CD4-positive, alpha-beta T cell (primary cell): ENCODE results near the gene PAGR1. TPM values are rescaled to one million over a fixed set of nuclear protein-coding genes. Genes with fewer than 3 reads are reported as not detected.
"Not testable (repeated sequence)": the region's sequence is repeated elsewhere in the genome, so short reads cannot be mapped to it uniquely, and the experiment has no call there.

ENCODE experiments used
- ATAC-seq: fragments of 200-7000 bp; cut with Tn5 transposase; one replicate; pipeline ENCODE4 v1.10.0; 2022; ENCODE audit warnings: mild to moderate bottlenecking; ENCODE audit not compliant: poor library complexity
- CTCF ChIA-PET: fragments of 350-600 bp; sonication (Branson Sonifier 250); formaldehyde crosslinking; loops from one replicate; lab custom pipeline; 2021; ENCODE audit warnings: antibody characterized with exemption, inconsistent platforms; lab: Charles Lee
- POLR2A ChIA-PET: fragments of 350-600 bp; sonication (Branson Sonifier 250); formaldehyde crosslinking; loops from one replicate; lab custom pipeline; 2021; ENCODE audit warnings: antibody characterized with exemption, inconsistent platforms; lab: Charles Lee
- DNase-seq, 14 experiments: peaks; one replicate each; pipeline ENCODE4 v3.0.0-alpha.2; 2013 to 2020; ENCODE audit warnings: mixed read lengths in 2 of 14
- H3K27ac ChIP-seq, 2 donors: one replicate each; pipeline versions ENCODE4 v1.5.1 to v1.7.0; 2013; ENCODE audit warnings: low read length in 2 of 2, low read depth in 1 of 2, mild to moderate bottlenecking in 1 of 2
- H3K27me3 ChIP-seq, 2 experiments: 1 replicate in 1 of 2; 2 replicates in 1 of 2; pipeline versions ENCODE4 v1.6.1 to v1.7.0; 2013; ENCODE audit warnings: low read length in 2 of 2, control low read depth in 1 of 2, mild to moderate bottlenecking in 1 of 2, moderate library complexity in 1 of 2; ENCODE audit not compliant: insufficient read depth in 2 of 2, control insufficient read depth in 1 of 2
- H3K36me3 ChIP-seq: one replicate; pipeline ENCODE4 v1.6.1; 2013; ENCODE audit warnings: low read length, control low read depth; ENCODE audit not compliant: insufficient read depth
- H3K4me1 ChIP-seq: one replicate; pipeline ENCODE4 v1.6.1; 2013; ENCODE audit warnings: low read length, control low read depth; ENCODE audit not compliant: insufficient read depth
- H3K4me3 ChIP-seq: one replicate; pipeline ENCODE4 v1.5.1; 2013; ENCODE audit warnings: mild to moderate bottlenecking, low read length, moderate library complexity
- H3K9me3 ChIP-seq, 2 experiments: 1 replicate in 1 of 2; 2 replicates in 1 of 2; pipeline versions ENCODE4 v1.6.1 to v1.7.0; 2013; ENCODE audit warnings: low read length in 2 of 2, mild to moderate bottlenecking in 2 of 2, control low read depth in 1 of 2, moderate library complexity in 1 of 2; ENCODE audit not compliant: control insufficient read depth in 1 of 2, insufficient read depth in 1 of 2
- H3K27ac Mint-ChIP-seq: one replicate; pipeline ENCODE4 v1.8.0; 2020; ENCODE audit warnings: mixed read lengths
- H3K27me3 Mint-ChIP-seq: one replicate; pipeline ENCODE4 v1.8.0; 2021; ENCODE audit warnings: mixed read lengths
- H3K36me3 Mint-ChIP-seq: one replicate; pipeline ENCODE4 v1.8.0; 2021; ENCODE audit warnings: low read depth, mixed read lengths
- H3K4me1 Mint-ChIP-seq: one replicate; pipeline ENCODE4 v1.8.0; 2021; ENCODE audit warnings: low read depth, mixed read lengths
- H3K4me3 Mint-ChIP-seq: one replicate; pipeline ENCODE4 v1.8.0; 2020; ENCODE audit warnings: mild to moderate bottlenecking, mixed read lengths
- H3K9me3 Mint-ChIP-seq: one replicate; pipeline ENCODE4 v1.8.0; 2020; ENCODE audit warnings: mixed read lengths
- intact Hi-C, 2 experiments: fragments of 100-400 bp; cut with DNase I in 1 of 2; cut with micrococcal nuclease in 1 of 2; formaldehyde crosslinking; loops; one replicate each; pipeline versions ENCODE4 v1.15.1 to v1.9.0; 2023 to 2025; cut with DNase I, micrococcal nuclease
- total RNA-seq, 174 experiments: library from RNA in 2 of 174; stranded (reverse) in 2 of 174; gene quantifications; one replicate each; pipeline ENCODE4 v1.2.3 and lab custom pipeline; 2021 to 2026
- TF ChIP-seq, protein P1 (sequence below): fragments of 200-600 bp; IDR thresholded peaks from one replicate; pipeline ENCODE4 v1.8.0; 2022; ENCODE audit warnings: antibody characterized with exemption, mild to moderate bottlenecking

Gene PAGR1
- total RNA-seq, 2 experiments from 2014 or later: 20.3 TPM

DNA sequence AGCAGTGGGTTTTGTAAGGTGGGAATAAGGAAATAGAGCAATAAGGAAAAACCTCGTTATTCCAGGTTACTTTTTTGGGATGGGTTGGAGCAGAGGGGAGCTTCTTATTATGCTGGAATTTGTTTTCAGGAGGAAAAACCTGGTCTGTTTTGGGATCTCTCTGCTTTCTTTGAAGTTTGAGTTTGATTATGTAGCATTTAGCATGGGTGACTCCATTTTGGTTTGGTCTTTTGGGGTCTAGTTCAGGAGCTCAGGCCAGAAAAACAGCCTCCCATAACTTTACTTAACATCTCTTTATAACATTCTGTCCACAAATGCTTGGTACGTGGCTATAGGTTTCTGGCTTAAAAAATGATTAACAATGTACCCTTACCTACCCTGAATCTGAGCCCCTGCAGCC lies 46.4 kb upstream of the PAGR1 start:
- TF ChIP-seq, protein P1, sequence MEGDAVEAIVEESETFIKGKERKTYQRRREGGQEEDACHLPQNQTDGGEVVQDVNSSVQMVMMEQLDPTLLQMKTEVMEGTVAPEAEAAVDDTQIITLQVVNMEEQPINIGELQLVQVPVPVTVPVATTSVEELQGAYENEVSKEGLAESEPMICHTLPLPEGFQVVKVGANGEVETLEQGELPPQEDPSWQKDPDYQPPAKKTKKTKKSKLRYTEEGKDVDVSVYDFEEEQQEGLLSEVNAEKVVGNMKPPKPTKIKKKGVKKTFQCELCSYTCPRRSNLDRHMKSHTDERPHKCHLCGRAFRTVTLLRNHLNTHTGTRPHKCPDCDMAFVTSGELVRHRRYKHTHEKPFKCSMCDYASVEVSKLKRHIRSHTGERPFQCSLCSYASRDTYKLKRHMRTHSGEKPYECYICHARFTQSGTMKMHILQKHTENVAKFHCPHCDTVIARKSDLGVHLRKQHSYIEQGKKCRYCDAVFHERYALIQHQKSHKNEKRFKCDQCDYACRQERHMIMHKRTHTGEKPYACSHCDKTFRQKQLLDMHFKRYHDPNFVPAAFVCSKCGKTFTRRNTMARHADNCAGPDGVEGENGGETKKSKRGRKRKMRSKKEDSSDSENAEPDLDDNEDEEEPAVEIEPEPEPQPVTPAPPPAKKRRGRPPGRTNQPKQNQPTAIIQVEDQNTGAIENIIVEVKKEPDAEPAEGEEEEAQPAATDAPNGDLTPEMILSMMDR: no peak
- H3K4me3 Mint-ChIP-seq: no peak overlapping the region
- no peak overlapping the region for H3K4me3 ChIP-seq
- no peaks in the 10 kb centered on the region for H3K27me3 ChIP-seq
- no peaks in the 10 kb centered on the region for H3K9me3 Mint-ChIP-seq
- H3K27ac Mint-ChIP-seq: no peak overlapping the region
- ATAC-seq (no peak), DNase-seq (no peak)
- H3K9me3 ChIP-seq: no peaks in the 10 kb centered on the region
- ChIA-PET POLR2A (interaction anchor here (1.2 to 1.4 kb wide), 2 partner anchors 14 to 21 kb away, joined by 3 to 4 read pairs; no protein-coding TSS in a partner anchor), CTCF (interaction anchor here (1.9 to 2.1 kb wide), 2 partner anchors 16 to 21 kb away, joined by 6 read pairs; partner anchors contain the start of gene KIF22)
- no peaks in the 10 kb centered on the region for H3K4me1 ChIP-seq
- H3K36me3 Mint-ChIP-seq: no peaks in the 10 kb centered on the region
- intact Hi-C loops: no loop called here
- no peaks in the 10 kb centered on the region for H3K36me3 ChIP-seq
- H3K4me1 Mint-ChIP-seq: peaks cover 8% of the 10 kb centered on the region
- H3K27ac ChIP-seq: no peak overlapping the region
- H3K27me3 Mint-ChIP-seq: no peaks in the 10 kb centered on the region

DNA sequence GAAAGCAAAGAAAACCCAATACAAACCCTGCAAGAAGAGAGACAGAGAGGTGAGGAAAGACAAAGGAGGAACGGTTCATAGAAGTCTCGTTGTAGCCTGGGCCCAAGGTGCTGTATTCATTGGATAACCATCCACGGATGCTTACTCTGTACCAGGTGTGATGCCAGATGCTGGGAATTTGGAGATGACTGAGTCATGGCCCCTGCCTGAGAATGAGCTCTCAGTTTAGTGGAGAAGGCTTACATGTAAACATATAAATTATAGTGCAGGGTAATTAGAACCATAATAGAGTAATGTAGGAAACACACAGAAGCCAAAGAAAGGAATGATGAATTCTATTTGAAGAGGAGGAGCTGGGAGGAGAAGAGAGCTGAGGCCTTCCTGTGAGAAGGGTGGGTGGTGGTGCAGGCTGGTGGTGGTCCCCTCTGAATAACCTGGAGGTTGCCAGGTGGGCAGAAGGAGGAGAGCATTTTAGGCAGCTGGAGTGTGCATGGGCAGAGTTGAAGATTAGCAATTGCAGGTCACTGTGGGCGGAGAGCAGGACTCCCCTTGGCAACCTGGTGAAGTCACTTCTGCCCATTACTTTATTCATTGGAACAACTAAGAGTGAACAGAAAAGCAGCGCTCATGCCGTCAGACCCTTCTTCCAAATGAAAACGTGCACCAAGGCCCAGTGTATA lies 45.6 kb upstream of the PAGR1 start:
- H3K9me3 ChIP-seq: no peaks in the 10 kb centered on the region
- Mint-ChIP-seq H3K9me3 (no peaks in the 10 kb centered on the region), H3K4me3 (no peak overlapping the region), H3K27ac (no peak overlapping the region), H3K4me1 (peaks cover 4% of the 10 kb centered on the region), H3K36me3 (no peaks in the 10 kb centered on the region), H3K27me3 (no peaks in the 10 kb centered on the region)
- no peak overlapping the region for H3K4me3 ChIP-seq
- no peak for ATAC-seq
- H3K36me3 ChIP-seq: no peaks in the 10 kb centered on the region
- ChIA-PET CTCF (interaction anchor here (0.8 to 2.1 kb wide), 2 partner anchors 15 kb away, joined by 3 to 6 read pairs; no protein-coding TSS in a partner anchor), POLR2A (interaction anchor here (1.4 kb wide), 1 partner anchor 22 kb away, joined by 3 read pairs; no protein-coding TSS in a partner anchor)
- TF ChIP-seq, protein P1: no peak
- no peak overlapping the region for H3K27ac ChIP-seq
- intact Hi-C loops: no loop called here
- no peak for DNase-seq
- H3K4me1 ChIP-seq: no peaks in the 10 kb centered on the region
- no peaks in the 10 kb centered on the region for H3K27me3 ChIP-seq

DNA sequence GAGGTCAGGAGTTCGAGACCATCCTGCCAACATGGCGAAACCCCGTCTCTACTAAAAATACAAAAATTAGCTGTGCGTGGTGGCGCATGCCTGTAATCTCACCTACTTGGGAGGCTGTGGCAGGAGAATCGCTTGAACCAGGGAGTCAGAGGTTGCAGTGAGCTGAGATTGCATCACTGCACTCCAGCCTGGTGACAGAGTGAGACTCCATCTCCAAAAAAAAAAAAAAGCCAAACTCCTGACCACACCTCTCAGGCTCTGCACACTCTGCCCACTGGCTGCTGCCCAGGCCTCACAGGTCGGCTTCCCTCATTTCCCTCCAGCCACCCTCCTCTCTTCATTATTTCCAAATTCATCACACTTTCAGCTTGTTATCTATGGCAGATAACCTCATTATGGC lies 43.6 kb upstream of the PAGR1 start:
- ATAC-seq, H3K27ac Mint-ChIP-seq, H3K27me3 Mint-ChIP-seq, H3K27ac ChIP-seq, CTCF ChIA-PET, H3K4me3 ChIP-seq, H3K36me3 Mint-ChIP-seq, H3K4me1 ChIP-seq, H3K9me3 ChIP-seq, H3K4me1 Mint-ChIP-seq, H3K36me3 ChIP-seq, H3K27me3 ChIP-seq, H3K9me3 Mint-ChIP-seq, DNase-seq, H3K4me3 Mint-ChIP-seq, intact Hi-C loops: not testable (repeated sequence)
- POLR2A ChIA-PET: interaction anchor here (0.9 kb wide), 1 partner anchor 18 kb away, joined by 3 read pairs; the partner anchor contains the start of gene KIF22
